RWPE2 (cell line): ENCODE measurements around the gene DGKQ.

Source experiments
- ATAC-seq: fragments of 200-7000 bp; cut with Tn5 transposase; 3 replicates; pipeline ENCODE4 v1.9.1; 2021; ENCODE audit warnings: low read depth
- DNase-seq: peaks from one replicate; pipeline ENCODE4 v3.0.0-alpha.2; 2020; ENCODE audit warnings: low spot score
- H3K27ac ChIP-seq: fragments of 450-650 bp; 2 replicates; pipeline ENCODE4 v1.5.1; 2017; ENCODE audit warnings: mild to moderate bottlenecking; ENCODE audit not compliant: poor library complexity, severe bottlenecking
- H3K27me3 ChIP-seq: fragments of 250-450 bp; sonication (Bioruptor Pico); 2 replicates; pipeline ENCODE4 v1.5.1; 2021; ENCODE audit warnings: mild to moderate bottlenecking, moderate library complexity; ENCODE audit not compliant: insufficient read depth, poor library complexity, severe bottlenecking
- H3K36me3 ChIP-seq: fragments of 250-450 bp; sonication (Bioruptor Pico); 2 replicates; pipeline ENCODE4 v1.5.1; 2020; ENCODE audit warnings: low read depth, mild to moderate bottlenecking, moderate library complexity
- H3K4me1 ChIP-seq: fragments of 250-450 bp; sonication (Bioruptor Pico); 2 replicates; pipeline ENCODE4 v1.5.1; 2021; ENCODE audit warnings: mild to moderate bottlenecking, moderate library complexity; ENCODE audit not compliant: insufficient read depth, poor library complexity, severe bottlenecking
- H3K4me3 ChIP-seq: fragments of 250-450 bp; sonication (Bioruptor Pico); 2 replicates; pipeline ENCODE4 v1.5.1; 2021; ENCODE audit warnings: mild to moderate bottlenecking, moderate library complexity; ENCODE audit not compliant: severe bottlenecking
- H3K9me3 ChIP-seq: fragments of 250-450 bp; sonication (Bioruptor Pico); 2 replicates; pipeline ENCODE4 v1.5.1; 2021; ENCODE audit warnings: mild to moderate bottlenecking, moderate library complexity; ENCODE audit not compliant: severe bottlenecking
- TF ChIP-seq, protein P1 (sequence below): fragments of 450-650 bp; IDR thresholded peaks from one replicate; pipeline ENCODE4 v1.5.1; 2017; ENCODE audit warnings: mild to moderate bottlenecking, moderate library complexity; ENCODE audit not compliant: poor library complexity, severe bottlenecking

The DGKQ gene

DNA sequence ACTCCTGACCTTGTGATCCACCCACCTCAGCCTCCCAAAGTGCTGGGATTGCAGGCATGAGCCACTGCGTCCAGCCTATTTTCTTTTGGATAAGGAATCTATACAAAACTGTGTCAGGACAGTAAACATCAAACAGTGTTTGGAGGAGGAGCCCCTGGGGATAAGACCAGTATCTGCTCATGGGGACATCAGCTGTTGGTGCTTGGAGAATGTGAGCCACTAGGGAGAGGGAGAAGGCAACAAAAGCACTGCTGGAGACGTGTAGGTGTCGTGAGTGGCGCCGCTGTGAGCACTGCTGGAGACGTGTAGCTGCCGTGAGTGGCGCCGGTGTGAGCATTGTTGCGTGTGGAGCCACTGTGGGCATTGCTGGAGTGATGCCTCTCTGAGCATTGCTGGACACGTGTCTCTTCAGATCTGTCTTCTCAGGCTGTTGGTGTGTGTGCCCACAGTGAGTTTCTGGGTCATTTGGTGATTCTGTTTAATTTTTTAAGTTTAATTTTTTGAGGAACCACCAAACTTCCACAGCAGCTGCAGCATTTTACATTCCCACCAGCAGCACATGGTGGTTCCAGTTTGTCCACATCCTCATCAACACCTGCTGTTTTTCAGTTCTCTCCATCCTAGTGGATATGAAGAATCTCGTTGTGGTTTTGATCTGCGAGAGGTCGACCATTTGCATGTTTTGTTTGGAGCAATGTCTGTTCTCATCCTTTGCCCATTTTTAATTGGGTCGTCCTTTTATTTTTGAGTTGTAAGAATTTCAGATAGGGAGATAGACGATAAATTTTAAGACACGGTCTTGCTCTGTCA is 19.0 kb downstream of the DGKQ start:
- no peak overlapping the region for H3K4me3 ChIP-seq
- H3K27ac ChIP-seq = no peak overlapping the region
- TF ChIP-seq, protein P1, sequence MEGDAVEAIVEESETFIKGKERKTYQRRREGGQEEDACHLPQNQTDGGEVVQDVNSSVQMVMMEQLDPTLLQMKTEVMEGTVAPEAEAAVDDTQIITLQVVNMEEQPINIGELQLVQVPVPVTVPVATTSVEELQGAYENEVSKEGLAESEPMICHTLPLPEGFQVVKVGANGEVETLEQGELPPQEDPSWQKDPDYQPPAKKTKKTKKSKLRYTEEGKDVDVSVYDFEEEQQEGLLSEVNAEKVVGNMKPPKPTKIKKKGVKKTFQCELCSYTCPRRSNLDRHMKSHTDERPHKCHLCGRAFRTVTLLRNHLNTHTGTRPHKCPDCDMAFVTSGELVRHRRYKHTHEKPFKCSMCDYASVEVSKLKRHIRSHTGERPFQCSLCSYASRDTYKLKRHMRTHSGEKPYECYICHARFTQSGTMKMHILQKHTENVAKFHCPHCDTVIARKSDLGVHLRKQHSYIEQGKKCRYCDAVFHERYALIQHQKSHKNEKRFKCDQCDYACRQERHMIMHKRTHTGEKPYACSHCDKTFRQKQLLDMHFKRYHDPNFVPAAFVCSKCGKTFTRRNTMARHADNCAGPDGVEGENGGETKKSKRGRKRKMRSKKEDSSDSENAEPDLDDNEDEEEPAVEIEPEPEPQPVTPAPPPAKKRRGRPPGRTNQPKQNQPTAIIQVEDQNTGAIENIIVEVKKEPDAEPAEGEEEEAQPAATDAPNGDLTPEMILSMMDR = no peak
- no peak for ATAC-seq
- no peaks in the 10 kb centered on the region for H3K9me3 ChIP-seq
- no peak for DNase-seq
- H3K27me3 ChIP-seq = no peaks in the 10 kb centered on the region
- no peaks in the 10 kb centered on the region for H3K4me1 ChIP-seq
- no peaks in the 10 kb centered on the region for H3K36me3 ChIP-seq

DNA sequence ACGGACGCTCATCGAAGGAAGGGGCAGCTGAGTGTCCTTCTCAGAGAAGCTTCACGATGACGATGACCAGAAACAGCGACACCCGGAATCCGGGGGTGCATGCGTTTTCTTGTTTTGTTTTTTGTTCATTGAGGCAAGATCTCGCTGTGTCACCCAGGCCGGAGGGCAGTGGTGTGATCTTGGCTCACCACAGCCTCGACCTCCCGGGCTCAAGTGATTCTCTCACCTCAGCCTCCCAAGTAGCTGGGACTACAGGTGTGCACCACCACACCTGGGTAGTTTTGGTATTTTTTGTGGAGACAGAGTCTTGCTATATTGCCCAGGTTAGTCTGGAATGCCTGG is 19.8 kb downstream of the DGKQ start:
- no peak overlapping the region for H3K4me3 ChIP-seq
- no peaks in the 10 kb centered on the region for H3K36me3 ChIP-seq
- no peaks in the 10 kb centered on the region for H3K4me1 ChIP-seq
- DNase-seq (no peak), ATAC-seq (no peak)
- H3K9me3 ChIP-seq = no peaks in the 10 kb centered on the region
- H3K27me3 ChIP-seq = no peaks in the 10 kb centered on the region
- H3K27ac ChIP-seq = no peak overlapping the region
- TF ChIP-seq, protein P1 = no peak

DNA sequence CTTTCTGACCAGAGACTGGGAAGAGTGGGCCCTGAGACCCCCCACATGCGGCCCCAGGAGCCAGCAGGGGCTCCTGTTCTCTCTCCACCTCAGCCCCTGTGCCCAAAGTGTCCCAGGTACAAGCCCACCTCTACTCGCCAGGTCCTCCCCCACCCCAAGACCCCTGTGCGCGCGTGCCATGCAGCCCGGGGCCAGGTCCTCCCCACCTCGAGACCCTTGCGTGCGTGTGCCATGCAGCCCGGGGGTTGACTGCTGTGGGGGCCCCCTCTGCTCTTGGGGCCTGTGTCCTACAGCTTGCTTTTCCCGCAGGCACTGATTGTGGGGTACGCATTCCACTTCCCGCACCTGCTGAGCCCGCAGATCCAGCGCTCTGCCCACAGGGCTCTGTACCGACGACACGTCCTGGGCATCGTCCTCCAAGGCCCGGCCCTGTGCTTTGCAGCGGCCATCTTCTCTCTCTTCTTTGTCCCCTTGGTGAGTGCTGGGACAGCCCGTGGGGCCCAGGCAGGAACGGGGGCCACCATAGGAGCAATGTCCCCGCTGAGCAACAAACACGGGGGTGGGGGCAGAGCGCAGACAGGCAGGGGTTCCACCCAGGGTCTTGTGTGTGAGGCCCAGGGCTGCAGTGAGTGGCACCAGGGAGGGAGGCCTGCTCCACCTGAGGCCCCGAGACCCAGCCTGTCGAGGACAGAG is 20.3 kb downstream of the DGKQ start:
- Histone ChIP-seq H3K27me3 (no peaks in the 10 kb centered on the region), H3K36me3 (no peaks in the 10 kb centered on the region), H3K27ac (no peak overlapping the region), H3K9me3 (no peaks in the 10 kb centered on the region), H3K4me1 (no peaks in the 10 kb centered on the region), H3K4me3 (no peak overlapping the region)
- ATAC-seq (no peak), DNase-seq (no peak)
- TF ChIP-seq, protein P1 = no peak

DNA sequence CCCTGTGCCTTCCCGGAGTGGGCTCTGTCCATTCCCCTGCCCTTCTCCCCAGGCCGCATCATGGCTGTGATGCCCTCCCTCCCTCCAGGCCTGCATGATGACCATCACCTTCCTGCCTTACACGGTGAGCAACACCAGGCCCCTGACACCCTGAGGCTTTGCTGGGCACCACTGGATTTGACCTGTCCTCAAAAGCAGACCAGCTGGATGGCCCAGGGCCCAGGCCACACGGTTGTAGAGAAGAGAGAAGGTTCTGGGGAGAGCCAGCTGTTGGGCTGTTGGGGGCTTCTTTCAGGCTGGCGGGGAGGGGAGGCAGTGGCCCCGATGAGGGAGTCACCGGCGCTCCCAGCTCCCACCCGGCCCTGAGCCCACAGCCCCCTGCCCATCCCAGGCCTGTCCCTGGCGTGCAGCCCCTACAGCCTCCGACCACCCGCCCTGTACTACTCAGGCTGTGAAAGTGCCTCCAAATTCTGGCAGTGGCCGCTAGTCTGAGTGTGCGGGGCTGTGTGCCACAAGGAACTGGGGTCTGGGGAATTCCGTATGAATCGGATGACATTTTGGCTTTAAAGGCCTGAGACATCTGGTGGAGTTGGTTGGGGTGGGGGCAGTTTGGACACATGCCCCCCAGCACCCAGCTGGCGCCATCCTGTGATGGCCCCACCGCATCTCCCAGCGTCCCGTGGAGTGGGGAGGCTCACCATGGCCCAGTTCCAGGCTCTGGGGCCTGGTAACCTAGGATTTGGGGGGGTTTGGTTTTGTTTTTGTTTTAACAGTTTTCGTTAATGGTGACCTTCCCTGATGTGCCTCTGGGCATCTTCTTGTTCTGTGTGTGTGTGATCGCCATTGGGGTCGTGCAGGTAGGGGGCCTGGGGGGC is 21.5 kb downstream of the DGKQ start:
- TF ChIP-seq, protein P1 = no peak
- Histone ChIP-seq H3K27ac (no peak overlapping the region), H3K36me3 (no peaks in the 10 kb centered on the region), H3K9me3 (no peaks in the 10 kb centered on the region), H3K27me3 (no peaks in the 10 kb centered on the region), H3K4me3 (no peak overlapping the region), H3K4me1 (no peaks in the 10 kb centered on the region)
- DNase-seq (no peak), ATAC-seq (no peak)
